GM18499 (cell line): ENCODE data around the gene CDH13.

ENCODE experiments used
- ATAC-seq: cut with Tn5 transposase; IDR thresholded peaks from one replicate; pipeline ENCODE4 v1.9.1; 2021; ENCODE audit warnings: moderate number of reproducible peaks; ENCODE audit not compliant: insufficient read depth, unreplicated experiment

CDH13 gene

DNA sequence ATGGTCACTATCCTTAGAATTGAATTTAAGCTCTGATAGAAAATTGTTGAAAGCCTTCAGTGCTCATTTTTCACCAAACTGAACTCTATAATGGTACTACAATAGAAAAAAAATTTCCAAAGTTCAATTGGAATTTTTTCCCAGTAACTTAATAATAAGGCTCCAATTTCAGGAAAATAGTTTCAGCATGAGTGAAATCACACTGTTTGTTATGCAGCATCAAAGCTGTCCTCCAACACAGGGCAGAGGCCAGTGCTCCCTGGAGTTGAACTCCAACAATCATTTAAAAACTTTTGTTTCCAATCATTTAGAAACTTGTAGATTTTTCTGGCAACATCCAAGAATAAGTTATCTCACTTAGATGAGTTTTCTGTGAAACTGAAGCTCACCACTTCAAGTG, 1077.9 kb downstream of the CDH13 start:
- no peak for ATAC-seq

DNA sequence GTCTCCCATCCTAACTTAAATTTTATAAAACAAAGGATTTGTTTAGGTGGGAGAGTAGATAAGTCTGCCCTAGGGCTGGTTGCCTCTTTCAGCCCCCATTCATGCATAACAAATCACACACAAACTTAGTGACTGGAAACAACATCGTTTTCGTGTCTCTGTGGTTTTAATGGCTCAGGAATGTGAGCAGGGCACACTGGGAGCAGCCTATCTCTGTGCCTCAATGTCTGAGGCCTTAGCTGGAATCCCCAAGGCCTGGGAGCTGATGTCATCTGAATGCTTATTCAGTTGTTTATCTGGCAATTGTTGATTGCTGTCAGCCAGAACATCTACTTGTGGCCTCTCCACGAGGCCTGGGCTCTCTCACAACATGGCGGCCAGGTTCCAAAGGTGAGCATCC, 1079.1 kb downstream of the CDH13 start:
- ATAC-seq, result no peak

DNA sequence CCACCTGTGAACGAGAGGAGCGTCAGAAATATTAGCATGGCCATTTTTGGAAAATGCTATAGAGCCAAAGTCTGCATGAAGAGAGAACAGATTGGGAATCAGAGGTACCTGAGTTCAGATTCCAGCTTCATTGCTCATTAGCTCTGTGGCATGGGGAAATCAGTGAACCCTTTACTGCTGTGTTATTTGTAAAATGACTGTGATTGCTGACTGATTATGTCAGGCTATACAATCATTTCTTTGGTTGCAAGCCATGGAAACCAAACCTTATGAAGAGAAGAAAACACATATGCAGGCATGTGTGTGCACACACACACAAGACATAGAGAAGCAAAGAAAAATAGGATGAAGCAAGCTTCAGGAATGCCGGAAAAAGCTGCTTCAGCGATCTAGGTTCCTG, 1079.6 kb downstream of the CDH13 start:
- no peak for ATAC-seq

- ATAC-seq, result no peak
Observed at GRCh38 chr16:83711069-83711468, 1084.3 kb downstream of the CDH13 start.

DNA sequence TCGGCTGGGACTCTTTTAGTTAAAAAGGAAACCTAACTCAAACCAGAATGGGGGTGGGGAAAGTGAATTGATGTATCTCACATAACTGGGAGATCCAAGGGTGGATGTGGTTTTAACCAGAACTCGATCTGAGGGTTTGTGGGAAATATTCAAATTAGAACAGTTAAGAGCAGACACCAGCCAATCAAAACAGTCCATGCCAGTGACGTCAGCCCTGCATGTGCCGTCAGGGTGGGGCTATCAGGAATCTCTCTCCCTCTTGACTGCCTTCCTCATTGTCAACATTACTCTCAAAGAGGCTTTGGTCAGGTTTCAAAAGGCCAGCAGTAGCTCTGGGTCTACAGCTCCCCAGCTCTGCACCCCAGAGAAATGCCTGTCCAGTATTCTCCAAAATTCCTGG, 1086.8 kb downstream of the CDH13 start:
- no peak for ATAC-seq

DNA sequence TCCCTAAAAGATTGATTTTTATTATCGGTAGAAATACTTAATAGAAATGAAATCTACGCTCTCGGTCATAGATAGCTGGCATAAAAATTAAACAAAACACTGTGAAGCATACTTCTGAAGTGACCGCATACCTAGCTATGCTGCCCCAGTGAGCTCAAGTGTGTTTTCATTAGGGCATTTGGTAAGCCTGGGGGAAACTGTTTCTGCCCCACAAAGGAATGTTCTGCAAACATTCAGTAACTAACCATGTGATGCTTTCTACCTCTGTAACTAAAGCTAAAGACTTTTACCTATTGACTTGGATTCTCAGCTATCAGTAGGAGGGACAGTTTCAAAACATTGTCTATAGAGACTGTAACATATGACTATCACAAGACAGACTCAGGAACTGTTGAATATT, 1087.5 kb downstream of the CDH13 start:
- no peak for ATAC-seq

DNA sequence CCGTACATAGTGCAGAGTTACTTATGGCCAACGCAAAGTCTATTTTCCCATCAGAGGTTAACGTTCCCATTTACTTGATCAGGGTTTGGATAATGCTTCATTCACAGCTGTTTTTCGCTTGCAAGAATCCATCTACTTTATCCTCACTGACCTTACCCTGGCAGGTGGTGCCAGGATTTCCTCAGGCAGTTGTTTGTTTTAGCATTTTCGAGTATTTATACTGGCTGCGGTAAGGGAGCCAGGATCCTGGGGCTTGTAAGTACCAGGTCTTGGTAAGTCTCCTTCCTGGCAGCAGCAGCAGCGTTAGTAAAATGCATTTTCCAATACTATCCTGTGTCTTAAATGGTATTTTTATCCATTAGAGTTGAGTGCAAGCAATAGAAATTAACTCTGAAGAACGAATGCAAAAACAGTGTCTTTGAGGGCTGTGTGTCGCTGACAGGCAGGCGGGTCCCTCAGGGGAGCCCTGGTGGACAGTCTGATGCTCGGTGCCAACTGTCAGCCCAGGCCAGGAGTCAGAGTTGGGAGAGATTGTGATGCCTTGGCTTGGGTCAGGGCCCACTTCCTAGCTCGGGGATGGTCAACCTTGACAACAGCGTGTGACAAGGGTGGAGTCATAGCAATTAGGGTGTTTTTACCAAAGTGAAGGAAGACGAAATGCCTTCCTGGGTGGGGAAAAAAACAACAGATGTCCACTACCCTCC, 1088.6 kb downstream of the CDH13 start:
- no peak for ATAC-seq

DNA sequence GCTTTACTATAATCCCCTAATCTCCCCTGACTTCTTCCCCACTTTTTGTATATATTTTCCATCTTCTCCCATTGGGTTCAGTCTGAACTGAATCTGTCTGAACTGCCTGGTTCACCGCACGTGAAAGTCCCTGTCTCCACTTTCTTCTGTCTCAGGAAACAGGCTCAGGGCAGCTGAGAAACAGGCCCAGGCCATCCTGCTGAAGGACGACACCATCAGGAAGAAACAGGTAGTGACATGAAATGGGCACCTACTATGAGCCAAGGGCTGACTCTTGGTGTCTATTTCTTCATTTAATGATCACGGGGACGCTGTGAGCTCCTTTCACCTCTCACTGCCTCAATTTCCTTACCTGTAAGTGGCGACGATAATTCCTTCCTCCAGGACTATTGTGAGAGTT, 1090.5 kb downstream of the CDH13 start:
- ATAC-seq, result no peak

- no peak for ATAC-seq
Observed at GRCh38 chr16:83717814-83718213, 1091.0 kb downstream of the CDH13 start.

GRCh38 chr16:83720213-83720612, 1093.4 kb downstream of the CDH13 start:
- ATAC-seq, result no peak

GRCh38 chr16:83720981-83721380, 1094.2 kb downstream of the CDH13 start:
- ATAC-seq, result no peak

GRCh38 chr16:83721676-83722075, 1094.9 kb downstream of the CDH13 start:
- no peak for ATAC-seq

DNA sequence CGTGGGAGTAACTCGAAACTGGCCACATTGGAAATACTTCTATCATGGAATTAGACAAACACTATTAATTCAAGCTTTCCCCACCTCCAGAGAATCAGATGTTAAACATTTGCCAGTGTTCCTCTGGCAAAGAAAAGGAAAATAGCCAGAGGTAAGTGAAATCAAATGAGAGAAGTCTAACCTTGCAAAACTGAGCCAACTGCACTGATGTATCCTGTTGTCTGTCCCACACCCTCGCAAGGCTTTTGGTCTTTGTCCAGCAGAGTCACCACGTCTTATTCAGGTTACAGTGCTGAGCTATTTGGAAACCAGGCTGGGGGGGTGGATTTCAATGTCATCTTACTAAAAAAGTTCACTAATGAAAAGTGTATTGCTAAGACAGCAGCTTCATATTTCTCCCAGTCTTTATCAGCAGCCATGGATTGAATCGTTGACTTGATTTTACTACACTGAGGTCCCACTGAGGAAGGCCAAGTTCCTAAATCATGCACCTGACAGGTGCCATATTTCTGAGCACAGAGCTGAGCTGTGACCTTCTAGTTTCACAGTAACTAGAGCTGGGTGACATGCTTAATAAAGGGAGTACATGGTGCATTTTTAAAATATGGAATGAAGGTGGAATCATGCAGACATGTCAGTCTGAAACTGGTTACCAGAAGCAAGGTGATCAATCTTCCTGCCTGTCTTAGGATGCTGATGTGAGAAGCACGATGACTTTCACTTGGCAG, 1095.9 kb downstream of the CDH13 start:
- ATAC-seq, result no peak

DNA sequence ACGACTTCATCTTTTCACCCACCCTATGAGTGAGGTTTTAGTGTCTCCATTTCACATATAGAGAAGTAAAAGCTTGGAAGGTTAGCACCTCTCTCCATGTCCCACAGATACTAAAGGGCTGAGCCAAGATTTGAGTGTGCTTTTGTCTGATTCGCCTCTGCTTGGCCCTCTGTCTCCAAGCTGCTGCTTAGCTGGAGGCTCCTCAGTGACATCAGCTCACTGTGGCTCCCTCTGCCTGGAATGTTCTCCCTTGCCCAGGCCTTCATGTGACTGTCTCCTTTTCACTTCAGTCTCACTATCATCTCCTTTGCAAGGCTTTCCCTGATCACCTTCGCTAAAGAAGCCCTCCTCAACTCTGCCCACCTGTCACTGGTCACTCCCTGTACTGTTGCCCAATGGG, 1096.5 kb downstream of the CDH13 start:
- ATAC-seq, result no peak

GRCh38 chr16:83723901-83724300, 1097.1 kb downstream of the CDH13 start:
- ATAC-seq, result no peak

GRCh38 chr16:83724585-83724984, 1097.8 kb downstream of the CDH13 start:
- ATAC-seq, result no peak

DNA sequence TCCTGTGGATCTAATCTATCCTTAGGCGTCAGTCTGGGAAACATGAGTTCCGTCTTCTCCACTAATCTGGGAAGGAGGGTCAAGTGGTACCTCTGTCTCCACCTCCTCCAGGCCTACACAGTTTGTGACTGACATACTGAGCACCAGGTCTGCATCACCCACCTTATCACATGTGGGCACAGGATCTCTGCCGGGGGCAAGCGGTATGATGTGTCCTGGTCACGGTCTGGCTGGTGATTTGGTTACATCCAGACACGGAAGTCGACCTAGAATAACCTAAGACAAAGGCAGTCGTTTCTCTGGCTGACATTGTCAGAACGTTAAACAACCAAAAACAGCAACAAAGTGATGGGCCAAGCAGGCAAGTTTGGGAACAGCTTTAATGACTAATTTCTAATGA, 1098.5 kb downstream of the CDH13 start:
- ATAC-seq, result no peak

- no peak for ATAC-seq
Observed at GRCh38 chr16:83727018-83727417, 1100.2 kb downstream of the CDH13 start.

DNA sequence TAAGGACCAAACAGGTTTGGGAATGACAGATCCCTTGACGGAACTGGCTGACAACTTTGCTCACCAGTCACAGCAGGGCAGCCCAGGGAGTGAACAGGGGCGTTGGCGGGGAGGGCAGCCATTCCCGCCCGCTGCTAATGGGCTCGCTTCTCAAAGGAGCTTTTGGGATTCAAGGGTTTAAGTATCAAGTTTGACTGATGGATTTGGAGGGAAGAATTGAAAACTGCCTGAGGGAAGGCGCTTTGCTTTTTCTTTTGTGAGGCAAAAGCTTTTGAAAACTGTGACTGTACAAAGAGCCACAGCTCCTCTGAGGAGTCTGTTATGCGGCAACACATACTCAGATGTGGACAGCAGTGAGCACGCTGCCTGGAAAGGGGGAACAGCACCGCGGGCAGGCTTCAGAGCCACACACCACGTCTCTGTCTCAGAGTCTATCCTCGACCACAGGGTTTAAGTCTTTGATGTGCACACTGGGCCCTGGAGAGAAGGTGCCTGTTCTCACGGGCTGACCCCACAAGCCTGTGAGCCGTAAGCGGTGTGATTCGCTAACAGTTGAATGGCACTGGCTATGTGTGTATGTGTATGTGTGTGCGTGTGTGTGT, 1101.1 kb downstream of the CDH13 start:
- ATAC-seq, result no peak

DNA sequence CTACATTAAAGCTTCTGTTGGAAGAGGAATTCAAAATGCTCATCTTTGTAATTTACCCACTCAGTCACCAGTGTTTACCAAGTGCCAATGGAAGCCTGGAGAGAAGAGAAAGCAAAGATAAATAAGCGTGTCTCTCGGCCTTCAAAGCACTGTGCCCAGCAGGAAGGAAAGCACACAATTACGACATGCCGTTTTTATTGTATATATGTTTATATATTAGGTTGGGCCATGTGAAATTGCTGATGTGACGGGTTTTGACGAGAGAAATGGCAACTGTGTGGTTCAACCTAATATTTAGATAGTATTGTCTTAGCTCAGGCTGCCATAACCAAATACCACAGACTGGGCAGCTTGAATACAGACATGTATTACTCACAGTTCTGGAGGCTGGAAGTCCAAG, 1101.7 kb downstream of the CDH13 start:
- no peak for ATAC-seq

DNA sequence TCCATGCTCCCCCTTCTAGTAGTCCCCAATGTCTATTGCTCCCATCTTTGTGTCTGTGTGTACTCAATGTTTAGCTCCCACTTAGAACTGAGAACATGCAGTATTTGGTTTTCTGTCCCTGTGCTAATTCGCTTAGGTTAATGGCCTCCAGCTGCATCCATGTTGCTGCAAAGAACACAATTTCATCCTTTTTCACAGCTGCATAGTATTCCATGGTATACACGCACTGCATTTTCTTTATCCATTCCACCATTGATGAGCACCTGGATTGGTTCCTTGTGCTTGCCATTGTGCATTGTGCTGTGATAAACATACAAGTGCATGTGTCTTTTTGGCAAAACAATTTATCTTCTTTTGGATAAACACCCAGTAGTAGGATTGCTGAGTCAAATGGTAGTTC, 1104.0 kb downstream of the CDH13 start:
- ATAC-seq, result no peak

DNA sequence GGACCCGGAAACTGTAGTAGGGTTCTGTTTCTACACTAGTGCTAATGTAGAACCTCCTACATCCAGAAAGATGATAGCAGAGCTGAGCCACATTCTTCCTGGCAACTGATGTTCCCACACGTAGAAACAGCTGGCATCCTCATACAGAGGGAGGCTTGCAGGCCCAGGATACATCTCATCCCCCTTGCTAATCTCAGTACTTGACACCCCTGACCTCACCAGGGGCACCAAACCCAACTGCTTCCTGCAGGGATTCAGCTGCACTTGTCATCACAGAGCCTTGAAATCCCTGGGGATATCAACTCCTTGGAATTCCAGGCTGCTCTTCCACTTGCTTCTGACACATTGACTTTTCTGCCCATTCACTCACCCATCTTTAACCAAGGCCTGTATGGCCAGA, 1105.8 kb downstream of the CDH13 start:
- no peak for ATAC-seq
